ENCODE data around the gene SESN3.

The SESN3 gene

DNA sequence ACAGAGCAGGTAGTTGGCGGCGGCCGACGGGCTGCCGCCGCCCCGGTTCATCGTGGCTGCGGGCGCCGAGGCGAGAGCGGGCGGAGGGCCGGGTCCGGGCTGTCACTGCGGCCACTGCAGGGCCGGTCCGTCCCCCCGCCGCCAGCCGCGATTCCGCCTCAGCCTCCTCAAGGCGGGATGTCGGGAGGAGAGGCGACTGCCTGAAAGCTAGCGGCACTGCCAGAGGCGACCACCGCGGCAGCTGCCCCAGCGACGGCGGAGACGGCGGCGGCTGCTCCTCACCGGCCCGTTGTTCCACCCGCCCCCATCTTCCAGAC, 234 bp downstream of the SESN3 start:
- POLR2A ChIA-PET, result interaction anchor here (0.7 to 2.4 kb wide), 23 partner anchors 10 to 558 kb away, joined by 3 to 23 read pairs (median 5); partner anchors contain the start of genes CWC15, FAM76B, KDM4D and SRSF8
- CTCF ChIA-PET, result interaction anchor here (0.6 to 2.5 kb wide), 9 partner anchors 14 to 475 kb away, joined by 3 to 12 read pairs (median 4); no protein-coding TSS in a partner anchor
- Histone ChIP-seq H3K4me3 (ENCODE audit: low read depth, low read length) (peak overlapping the region; percentile 82), H3K27ac (ENCODE audit: extremely low read depth, low read depth, low read length) (peak overlapping the region; percentile 84), H3K36me3 (ENCODE audit: control insufficient read depth in 2 of 2, insufficient read depth in 1 of 2, low read length in 2 of 2) (no peaks in the 10 kb centered on the region), H3K9me3 (ENCODE audit: control insufficient read depth, insufficient read depth, low read depth, low read length) (no peaks in the 10 kb centered on the region), H3K4me1 (ENCODE audit: control insufficient read depth, insufficient read depth, low read length) (peaks cover 6% of the 10 kb centered on the region)
- TF ChIP-seq ZBTB20 (tag by site-specific recombination; IDR thresholded peaks at IDR 0.05) (peak; percentile 38; the same call in 1 of the 2 replicates), ZSCAN30 (tag by site-specific recombination; IDR thresholded peaks at IDR 0.05) (0 out of 2 replicates have a peak, but pooled peaks have one; percentile 29), ZNF274 (IDR thresholded peaks at IDR 0.05; ENCODE audit: low read length) (no peak), ZNF274 (tag by site-specific recombination; IDR thresholded peaks at IDR 0.05; ENCODE audit: borderline replicate concordance) (no peak), ZNF623 (tag by site-specific recombination; IDR thresholded peaks at IDR 0.05) (no peak), ZNF350 (tag by site-specific recombination; IDR thresholded peaks at IDR 0.05) (no peak), ZNF660 (tag by site-specific recombination; IDR thresholded peaks at IDR 0.05) (peak; percentile 22; the same call in 1 of the 2 replicates), EGR2 (tag by site-specific recombination; IDR thresholded peaks at IDR 0.05; ENCODE audit: low read depth) (no peak), ZNF521 (tag by site-specific recombination; IDR thresholded peaks at IDR 0.05) (no peak)
- TF ChIP-seq, protein P1, sequence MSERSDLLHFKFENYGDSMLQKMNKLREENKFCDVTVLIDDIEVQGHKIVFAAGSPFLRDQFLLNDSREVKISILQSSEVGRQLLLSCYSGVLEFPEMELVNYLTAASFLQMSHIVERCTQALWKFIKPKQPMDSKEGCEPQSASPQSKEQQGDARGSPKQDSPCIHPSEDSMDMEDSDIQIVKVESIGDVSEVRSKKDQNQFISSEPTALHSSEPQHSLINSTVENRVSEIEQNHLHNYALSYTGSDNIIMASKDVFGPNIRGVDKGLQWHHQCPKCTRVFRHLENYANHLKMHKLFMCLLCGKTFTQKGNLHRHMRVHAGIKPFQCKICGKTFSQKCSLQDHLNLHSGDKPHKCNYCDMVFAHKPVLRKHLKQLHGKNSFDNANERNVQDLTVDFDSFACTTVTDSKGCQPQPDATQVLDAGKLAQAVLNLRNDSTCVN (tag by site-specific recombination; optimal IDR thresholded peaks at IDR 0.05), result peak; percentile 32

DNA sequence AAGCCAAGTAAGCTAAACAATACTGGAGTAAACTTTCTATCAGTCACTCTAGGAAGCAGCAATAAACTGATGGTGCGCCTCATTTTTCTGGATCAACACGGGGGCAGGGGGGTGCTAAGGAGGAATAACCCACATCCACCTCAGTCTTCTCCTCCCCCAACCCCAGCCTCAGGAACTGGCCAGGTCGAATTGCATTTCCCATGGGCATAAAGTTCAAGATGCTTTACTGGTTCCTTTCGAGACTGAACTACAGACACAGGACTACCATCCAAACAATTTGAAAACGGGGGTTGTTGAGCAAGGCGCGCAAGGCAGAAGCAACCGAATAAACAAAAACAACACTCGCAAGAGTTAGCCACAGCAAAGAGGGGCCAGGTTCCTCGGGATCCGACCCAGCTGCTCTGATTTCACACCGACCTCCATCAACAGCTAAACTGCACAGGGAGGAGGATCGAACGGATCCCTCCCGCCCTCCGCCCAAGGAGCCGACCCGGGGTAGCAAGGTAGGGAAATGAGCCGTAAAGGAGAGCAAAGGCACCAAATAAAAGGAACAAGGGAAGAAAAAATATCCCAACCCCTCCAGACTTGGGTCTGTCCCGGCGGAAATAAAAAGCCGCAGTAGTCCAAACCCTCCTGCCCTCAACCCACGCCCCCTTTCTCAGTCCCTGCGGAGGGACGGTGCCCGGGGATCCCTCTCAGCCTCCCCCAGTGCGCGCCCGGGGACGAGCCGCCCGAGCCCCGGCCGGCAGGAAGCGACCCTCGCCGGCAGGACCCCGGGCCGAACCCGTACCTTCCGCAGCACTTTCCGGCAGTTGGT, 801 bp downstream of the SESN3 start:
- ChIA-PET CTCF (interaction anchor here (0.6 to 2.3 kb wide), 8 partner anchors 13 to 476 kb away, joined by 3 to 12 read pairs (median 6); no protein-coding TSS in a partner anchor), POLR2A (interaction anchor here (0.8 to 1.6 kb wide), 14 partner anchors 9 to 475 kb away, joined by 3 to 11 read pairs (median 3); partner anchors contain the start of gene SRSF8)
- Histone ChIP-seq H3K27ac (ENCODE audit: extremely low read depth, low read depth, low read length) (peak overlapping the region; percentile 84), H3K9me3 (ENCODE audit: control insufficient read depth, insufficient read depth, low read depth, low read length) (no peaks in the 10 kb centered on the region), H3K4me1 (ENCODE audit: control insufficient read depth, insufficient read depth, low read length) (peaks cover 6% of the 10 kb centered on the region), H3K36me3 (ENCODE audit: control insufficient read depth in 2 of 2, insufficient read depth in 1 of 2, low read length in 2 of 2) (no peaks in the 10 kb centered on the region), H3K4me3 (ENCODE audit: low read depth, low read length) (peak overlapping the region; percentile 82)
- TF ChIP-seq SCRT2 (tag by site-specific recombination; IDR thresholded peaks at IDR 0.05), result no peak
- TF ChIP-seq ZNF600 (tag by site-specific recombination; IDR thresholded peaks at IDR 0.05), result peak; percentile 69; the same call in 1 of the 2 replicates
- TF ChIP-seq ZNF768 (tag by site-specific recombination; IDR thresholded peaks at IDR 0.05), result no peak
- peak; percentile 61 for TF ChIP-seq KLF9 (tag by site-specific recombination; IDR thresholded peaks at IDR 0.05; ENCODE audit: low read depth)
- TF ChIP-seq, protein P1 (tag by site-specific recombination; optimal IDR thresholded peaks at IDR 0.05), result peak; percentile 73
- peak; percentile 37 for TF ChIP-seq GLIS2 (tag by site-specific recombination; IDR thresholded peaks at IDR 0.05)
- peak; percentile 31; the same call in 1 of the 2 replicates for TF ChIP-seq KLF8 (tag by site-specific recombination; IDR thresholded peaks at IDR 0.05)
- peak; percentile 51; the same call in 1 of the 2 replicates for TF ChIP-seq ZNF335 (tag by site-specific recombination; conservative IDR thresholded peaks at IDR 0.05)
- TF ChIP-seq IKZF3 (tag by site-specific recombination; IDR thresholded peaks at IDR 0.05), result peak; percentile 48; the same call in 1 of the 2 replicates
- TF ChIP-seq ZEB2 (tag by site-specific recombination; IDR thresholded peaks at IDR 0.05), result peak; percentile 61; the same call in 1 of the 2 replicates
- peak; percentile 43 for TF ChIP-seq ZBTB48 (tag by site-specific recombination; IDR thresholded peaks at IDR 0.05)
- TF ChIP-seq ZNF121 (tag by site-specific recombination; IDR thresholded peaks at IDR 0.05), result no peak
- peak; percentile 93 for TF ChIP-seq ZBTB17 (tag by site-specific recombination; IDR thresholded peaks at IDR 0.05)
- TF ChIP-seq ZNF341 (tag by site-specific recombination; IDR thresholded peaks at IDR 0.05; ENCODE audit: low read depth), result peak; percentile 66
- TF ChIP-seq, protein P2, sequence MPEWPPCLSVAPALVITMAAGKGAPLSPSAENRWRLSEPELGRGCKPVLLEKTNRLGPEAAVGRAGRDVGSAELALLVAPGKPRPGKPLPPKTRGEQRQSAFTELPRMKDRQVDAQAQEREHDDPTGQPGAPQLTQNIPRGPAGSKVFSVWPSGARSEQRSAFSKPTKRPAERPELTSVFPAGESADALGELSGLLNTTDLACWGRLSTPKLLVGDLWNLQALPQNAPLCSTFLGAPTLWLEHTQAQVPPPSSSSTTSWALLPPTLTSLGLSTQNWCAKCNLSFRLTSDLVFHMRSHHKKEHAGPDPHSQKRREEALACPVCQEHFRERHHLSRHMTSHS (tag by site-specific recombination; IDR thresholded peaks at IDR 0.05), result no peak
- no peak for TF ChIP-seq MZF1 (tag by site-specific recombination; IDR thresholded peaks at IDR 0.05; ENCODE audit: borderline replicate concordance)
- TF ChIP-seq, protein P3, sequence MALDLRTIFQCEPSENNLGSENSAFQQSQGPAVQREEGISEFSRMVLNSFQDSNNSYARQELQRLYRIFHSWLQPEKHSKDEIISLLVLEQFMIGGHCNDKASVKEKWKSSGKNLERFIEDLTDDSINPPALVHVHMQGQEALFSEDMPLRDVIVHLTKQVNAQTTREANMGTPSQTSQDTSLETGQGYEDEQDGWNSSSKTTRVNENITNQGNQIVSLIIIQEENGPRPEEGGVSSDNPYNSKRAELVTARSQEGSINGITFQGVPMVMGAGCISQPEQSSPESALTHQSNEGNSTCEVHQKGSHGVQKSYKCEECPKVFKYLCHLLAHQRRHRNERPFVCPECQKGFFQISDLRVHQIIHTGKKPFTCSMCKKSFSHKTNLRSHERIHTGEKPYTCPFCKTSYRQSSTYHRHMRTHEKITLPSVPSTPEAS (tag by site-specific recombination; IDR thresholded peaks at IDR 0.05), result no peak
- no peak for TF ChIP-seq ZSCAN30 (tag by site-specific recombination; IDR thresholded peaks at IDR 0.05)
- TF ChIP-seq ZNF501 (tag by site-specific recombination; IDR thresholded peaks at IDR 0.05), result no peak
- TF ChIP-seq, protein P4, sequence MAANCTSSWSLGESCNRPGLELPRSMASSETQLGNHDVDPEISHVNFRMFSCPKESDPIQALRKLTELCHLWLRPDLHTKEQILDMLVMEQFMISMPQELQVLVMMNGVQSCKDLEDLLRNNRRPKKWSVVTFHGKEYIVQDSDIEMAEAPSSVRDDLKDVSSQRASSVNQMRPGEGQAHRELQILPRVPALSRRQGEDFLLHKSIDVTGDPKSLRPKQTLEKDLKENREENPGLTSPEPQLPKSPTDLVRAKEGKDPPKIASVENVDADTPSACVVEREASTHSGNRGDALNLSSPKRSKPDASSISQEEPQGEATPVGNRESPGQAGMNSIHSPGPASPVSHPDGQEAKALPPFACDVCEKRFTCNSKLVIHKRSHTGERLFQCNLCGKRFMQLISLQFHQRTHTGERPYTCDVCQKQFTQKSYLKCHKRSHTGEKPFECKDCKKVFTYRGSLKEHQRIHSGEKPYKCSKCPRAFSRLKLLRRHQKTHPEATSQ (tag by site-specific recombination; IDR thresholded peaks at IDR 0.05), result no peak

Measured in HEK293 (cell line).